ENCODE measurements around the gene FAM120B.

The FAM120B gene

GRCh38 chr6:170365121-170365520 lies 58.6 kb downstream of the FAM120B start:
- DNase-seq = no peak

GRCh38 chr6:170365593-170365992 lies 59.0 kb downstream of the FAM120B start:
- no peak for DNase-seq

DNA sequence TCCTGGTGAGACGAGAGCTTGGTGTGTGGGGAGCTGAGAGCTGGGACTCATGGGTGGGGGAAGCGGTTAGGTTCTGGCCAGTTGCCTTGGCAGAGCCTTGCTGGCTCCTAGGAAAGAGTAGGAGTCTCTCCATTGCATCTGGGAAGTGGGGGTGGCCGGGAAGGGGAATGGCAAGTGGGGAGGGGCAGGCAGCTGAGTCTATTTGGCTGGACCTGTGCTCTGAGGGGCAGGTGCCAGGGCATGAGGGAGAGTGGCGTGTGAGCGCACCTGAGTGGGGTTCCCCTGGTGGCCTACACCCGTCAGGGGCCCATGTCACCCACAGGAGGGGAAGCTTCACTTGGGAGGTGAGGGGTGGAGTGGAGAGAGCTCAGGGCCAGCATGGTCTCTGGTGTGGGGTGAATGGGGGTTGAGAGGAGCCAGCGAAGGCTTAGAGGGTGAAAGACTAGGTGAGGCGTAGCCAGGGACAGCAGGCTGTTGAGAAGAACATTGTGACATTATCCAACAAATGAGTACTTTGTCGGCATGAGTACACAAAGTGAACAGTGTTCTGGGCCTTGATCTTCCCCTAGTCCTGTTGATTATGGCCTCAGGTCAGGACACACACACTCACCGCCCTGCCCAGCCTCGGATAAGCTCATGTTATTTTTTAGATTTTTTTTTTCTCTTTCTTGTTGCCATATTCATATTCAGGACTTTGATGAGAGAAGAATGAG lies 59.8 kb downstream of the FAM120B start:
- DNase-seq = no peak

GRCh38 chr6:170367241-170367640 lies 60.7 kb downstream of the FAM120B start:
- no peak for DNase-seq

DNA sequence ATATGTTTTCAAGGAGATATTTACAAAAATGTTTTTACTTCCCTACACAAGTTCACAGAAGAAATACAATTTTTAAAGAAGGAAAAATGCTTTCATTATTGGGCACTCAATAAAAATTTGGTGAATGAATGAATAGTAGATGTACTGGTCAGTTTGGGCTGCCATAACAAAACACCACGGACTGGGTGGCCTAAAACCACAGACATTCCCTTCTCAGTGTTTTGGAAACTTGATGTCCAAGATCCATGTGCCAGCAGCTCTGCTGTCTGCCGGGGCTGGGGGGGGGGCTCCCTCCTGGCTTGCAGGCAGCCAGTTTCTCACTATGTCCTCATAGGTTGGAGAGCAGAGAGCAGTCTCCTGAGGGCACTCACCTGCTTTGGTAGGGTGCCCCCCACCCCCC lies 62.0 kb downstream of the FAM120B start:
- no peak for DNase-seq

- no peak for DNase-seq
These were observed 62.8 kb downstream of the FAM120B start for GRCh38 chr6:170369403-170369802.

DNA sequence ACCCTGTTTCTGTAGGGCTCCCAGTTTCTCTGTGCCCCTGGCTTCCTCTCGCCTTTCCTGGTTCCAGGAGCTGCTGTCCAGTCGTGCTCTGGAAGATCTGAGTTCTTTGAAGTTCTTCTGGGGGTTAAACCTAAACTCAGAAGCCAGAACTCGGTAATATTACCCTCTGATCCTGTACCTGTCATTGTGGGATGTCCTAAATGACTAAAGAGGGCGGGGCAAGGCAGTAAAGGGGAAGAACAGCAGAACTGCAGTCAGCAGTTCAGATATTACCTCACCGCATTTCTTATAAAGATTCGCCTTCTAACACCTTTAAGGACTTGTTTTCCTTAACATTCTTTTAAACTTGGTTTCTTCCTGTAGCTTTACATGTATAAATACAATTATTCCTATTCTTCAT lies 63.9 kb downstream of the FAM120B start:
- no peak for DNase-seq

- no peak for DNase-seq
These were observed 64.5 kb downstream of the FAM120B start for GRCh38 chr6:170371080-170371479.

GRCh38 chr6:170371588-170371987 lies 65.0 kb downstream of the FAM120B start:
- no peak for DNase-seq

DNA sequence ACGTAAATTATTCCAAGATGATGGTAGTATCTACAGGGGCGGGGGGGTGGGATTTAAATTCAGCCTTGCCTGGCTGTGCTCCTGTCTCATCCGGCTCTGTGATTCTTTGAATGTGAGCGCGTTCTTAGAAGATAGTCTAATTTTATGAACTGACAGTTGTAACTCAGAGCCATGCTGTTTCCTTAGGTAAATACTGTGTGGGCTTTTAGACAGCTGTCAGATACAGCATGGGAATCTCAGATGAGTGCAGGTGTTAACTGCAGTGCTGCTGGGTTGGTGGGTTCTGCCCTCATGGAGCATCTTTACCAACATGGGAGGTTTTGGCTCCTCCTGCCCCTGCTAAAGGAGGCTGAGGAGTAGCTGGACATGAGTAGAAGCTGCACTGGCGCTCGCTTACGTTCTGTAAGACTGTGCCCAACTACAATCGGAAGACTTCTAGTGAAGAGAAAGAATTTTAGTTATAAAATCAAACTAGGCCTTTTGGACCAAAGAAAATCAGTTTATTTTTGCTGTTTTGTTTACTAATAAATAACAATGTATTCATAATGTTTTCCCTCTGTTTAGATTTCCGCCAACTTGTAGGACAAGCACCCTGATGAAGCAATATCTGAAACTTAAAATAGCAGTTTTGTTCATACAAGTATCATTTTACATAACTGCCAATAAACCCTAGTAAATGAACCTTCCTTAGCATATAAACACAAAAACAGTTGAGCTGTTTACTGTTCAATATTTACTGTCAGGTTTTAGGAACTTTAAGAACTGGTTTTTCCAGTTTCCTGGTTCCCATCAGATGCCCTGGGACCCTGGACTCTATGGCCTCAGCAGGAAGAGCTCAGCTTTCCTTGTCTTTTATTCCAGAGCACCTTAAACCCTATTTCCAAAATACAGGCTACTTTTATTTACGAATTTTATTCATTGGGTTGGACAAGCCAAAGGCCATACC lies 66.1 kb downstream of the FAM120B start:
- DNase-seq = no peak

DNA sequence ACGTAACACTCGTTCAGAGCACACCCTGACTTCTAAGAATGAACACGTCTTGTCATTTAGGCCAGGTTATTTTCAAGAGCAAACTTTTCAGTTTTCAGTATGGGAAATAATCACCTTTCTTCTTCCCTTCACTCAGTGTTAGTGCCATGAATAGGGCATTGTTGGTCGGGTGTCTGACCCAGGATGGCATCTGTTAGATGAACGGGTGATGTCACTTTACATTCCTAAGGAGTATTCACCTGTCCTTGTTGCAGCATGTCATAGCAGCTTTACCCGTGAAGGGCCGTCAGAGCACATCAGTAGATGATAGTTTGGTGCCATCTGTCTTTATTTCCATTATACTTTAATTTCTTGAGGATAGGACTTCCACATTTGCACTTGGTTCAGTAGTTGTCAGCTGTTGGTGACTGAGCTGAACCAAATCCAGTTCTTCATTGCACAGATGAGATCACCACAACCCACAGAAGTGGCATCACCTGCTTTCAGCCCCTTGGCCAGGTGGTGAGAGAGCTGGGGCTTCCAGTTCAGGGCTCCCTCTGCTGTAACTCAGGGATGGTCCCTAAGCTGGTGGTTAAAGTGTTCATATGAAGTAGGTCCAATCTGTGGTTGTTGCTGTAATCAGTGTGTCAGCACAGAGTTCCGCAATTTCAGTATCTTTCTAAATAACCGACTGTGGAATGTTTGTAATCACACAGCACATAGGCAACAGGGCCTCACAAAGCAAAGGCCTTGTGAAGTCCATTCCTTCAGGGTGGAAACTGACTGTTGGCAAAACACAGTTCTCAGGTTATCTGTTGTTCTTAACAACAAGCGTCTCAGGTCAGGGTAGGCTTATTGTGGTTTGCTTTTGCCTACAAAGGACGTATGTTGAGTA lies 68.2 kb downstream of the FAM120B start:
- DNase-seq = no peak

GRCh38 chr6:170375661-170376060 lies 69.1 kb downstream of the FAM120B start:
- no peak for DNase-seq

GRCh38 chr6:170376386-170377043 lies 70.0 kb downstream of the FAM120B start:
- DNase-seq = no peak

DNA sequence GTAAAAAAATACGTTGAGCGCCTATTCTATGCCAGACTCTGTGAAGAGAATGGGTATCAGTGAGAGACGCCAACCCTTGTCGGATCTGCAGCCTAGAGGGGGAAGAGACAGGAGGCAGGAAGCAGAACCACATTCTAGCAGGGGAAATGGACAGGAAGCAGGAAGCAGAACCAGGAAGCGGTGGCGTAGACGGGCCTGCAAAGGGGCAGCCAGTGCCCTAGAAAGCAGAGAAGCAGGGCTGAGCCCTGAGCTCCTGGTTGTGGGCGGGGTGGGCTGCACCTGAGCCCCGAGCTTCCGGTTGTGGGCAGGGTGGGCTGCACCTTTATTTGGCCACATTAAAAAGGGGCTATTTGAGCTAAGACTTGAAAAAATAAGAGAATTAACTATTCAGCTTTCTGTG lies 71.9 kb downstream of the FAM120B start:
- no peak for DNase-seq

DNA sequence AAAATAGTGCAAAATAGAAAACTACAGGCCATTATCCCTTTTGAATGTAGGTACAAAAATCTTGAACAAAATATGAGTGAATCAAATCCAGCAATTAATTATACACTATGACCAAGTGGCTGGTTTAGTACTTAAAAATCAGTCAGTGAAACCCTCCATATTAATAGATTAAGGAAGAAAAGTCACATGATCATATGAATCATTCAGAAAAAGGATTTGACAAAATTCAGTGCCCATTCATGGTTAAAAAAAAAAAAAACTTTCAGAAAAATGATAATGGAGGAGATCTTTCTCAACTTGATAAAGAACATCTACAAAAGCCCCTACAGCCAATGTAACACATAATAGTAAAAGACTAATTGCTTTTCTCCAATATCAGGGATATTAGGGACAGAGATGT lies 75.0 kb downstream of the FAM120B start:
- DNase-seq = no peak

GRCh38 chr6:170383466-170384035 lies 77.0 kb downstream of the FAM120B start:
- DNase-seq = no peak

GRCh38 chr6:170385506-170385905 lies 78.9 kb downstream of the FAM120B start:
- no peak for DNase-seq

DNA sequence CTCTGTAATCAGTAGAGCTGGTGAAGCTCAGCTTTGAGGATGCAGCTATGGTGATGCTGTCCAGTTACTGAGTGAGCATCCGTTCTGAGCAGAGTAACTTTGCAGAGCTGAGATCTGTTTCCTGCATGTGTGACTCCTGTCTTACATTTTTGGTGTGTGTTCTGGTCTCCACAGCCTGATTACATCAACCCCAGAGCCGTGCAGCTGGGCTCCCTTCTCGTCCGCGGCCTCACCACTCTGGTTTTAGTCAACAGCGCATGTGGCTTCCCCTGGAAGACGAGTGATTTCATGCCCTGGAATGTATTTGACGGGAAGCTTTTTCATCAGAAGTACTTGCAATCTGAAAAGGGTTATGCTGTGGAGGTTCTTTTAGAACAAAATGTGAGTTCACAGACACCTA lies 81.6 kb downstream of the FAM120B start:
- DNase-seq = no peak

- DNase-seq = no peak
These were observed 86.5 kb downstream of the FAM120B start for GRCh38 chr6:170393033-170393432.

- DNase-seq = no peak
These were observed 87.3 kb downstream of the FAM120B start for GRCh38 chr6:170393807-170394399.

GRCh38 chr6:170394980-170395379 lies 88.4 kb downstream of the FAM120B start:
- no peak for DNase-seq

Measured in NCI-H1694 (cell line).